Stimulated activated CD4-positive, alpha-beta T cell treated with anti-CD3 and anti-CD28 coated beads, Interleukin-1b, Interleukin-23, amount 100 ng/mL, for 4 hours (primary cell): ENCODE results near the gene TLX1.

Experiments used
- DNase-seq, 2 donors: peaks; one replicate each; pipeline ENCODE4 v3.0.0-alpha.2; 2020; ENCODE audit warnings: low read depth in 2 of 2

TLX1 gene

GRCh38 chr10:101130984-101131961, at the start of gene TLX1:
Gene TLX1, plus strand, starts transcription at chr10:101131300. Its CDS starts 242 bp downstream, at chr10:101131542.
- DNase-seq, result no peak

- no peak for DNase-seq
Observed at GRCh38 chr10:101085846-101086245, 45.3 kb upstream of the TLX1 start.

GRCh38 chr10:101087376-101087775, 43.7 kb upstream of the TLX1 start:
- no peak for DNase-seq

GRCh38 chr10:101087965-101088364, 43.1 kb upstream of the TLX1 start:
- no peak for DNase-seq

- DNase-seq, result no peak
Observed at GRCh38 chr10:101089520-101090299, 41.4 kb upstream of the TLX1 start.

- no peak for DNase-seq
Observed at GRCh38 chr10:101090597-101090996, 40.5 kb upstream of the TLX1 start.

GRCh38 chr10:101091546-101092290, 39.4 kb upstream of the TLX1 start:
- DNase-seq, result no peak

- no peak for DNase-seq
Observed at GRCh38 chr10:101092881-101093354, 38.2 kb upstream of the TLX1 start.

GRCh38 chr10:101094121-101094879, 36.8 kb upstream of the TLX1 start:
- DNase-seq, result no peak

- DNase-seq, result no peak
Observed at GRCh38 chr10:101095004-101095403, 36.1 kb upstream of the TLX1 start.

- peak; percentile 51 to 56 for DNase-seq
Observed at GRCh38 chr10:101095550-101096213, 35.4 kb upstream of the TLX1 start.

GRCh38 chr10:101096378-101096777, 34.7 kb upstream of the TLX1 start:
- DNase-seq, result no peak

- no peak for DNase-seq
Observed at GRCh38 chr10:101097881-101098280, 33.2 kb upstream of the TLX1 start.

- no peak for DNase-seq
Observed at GRCh38 chr10:101099901-101100300, 31.2 kb upstream of the TLX1 start.

- no peak for DNase-seq
Observed at GRCh38 chr10:101101372-101101881, 29.7 kb upstream of the TLX1 start.

GRCh38 chr10:101103430-101103829, 27.7 kb upstream of the TLX1 start:
- no peak for DNase-seq

GRCh38 chr10:101106351-101106750, 24.7 kb upstream of the TLX1 start:
- no peak for DNase-seq

- DNase-seq, result no peak
Observed at GRCh38 chr10:101107771-101108170, 23.3 kb upstream of the TLX1 start.

GRCh38 chr10:101110856-101111523, 20.1 kb upstream of the TLX1 start:
- DNase-seq, result no peak

- DNase-seq, result no peak
Observed at GRCh38 chr10:101111547-101111946, 19.6 kb upstream of the TLX1 start.
